SK-N-MC (cell line): ENCODE results near the gene LPAR5.

Source experiments
- EZH2 ChIP-seq: fragments of 200-600 bp; sonication (generic); IDR thresholded peaks from one replicate; pipeline ENCODE4 v1.6.1; 2017; ENCODE audit warnings: antibody characterized with exemption
- FOXP2 ChIP-seq: optimal IDR thresholded peaks from 2 replicates; pipeline ENCODE3; 2011; ENCODE audit warnings: mild to moderate bottlenecking, moderate library complexity; ENCODE audit not compliant: insufficient read depth; ENCODE audit errors: extremely low read length, control extremely low read depth
- POLR2AphosphoS5 ChIP-seq: IDR thresholded peaks from 2 replicates; pipeline ENCODE4 v1.6.1; 2012; ENCODE audit warnings: mild to moderate bottlenecking, low read depth, low read length, borderline replicate concordance

DNA sequence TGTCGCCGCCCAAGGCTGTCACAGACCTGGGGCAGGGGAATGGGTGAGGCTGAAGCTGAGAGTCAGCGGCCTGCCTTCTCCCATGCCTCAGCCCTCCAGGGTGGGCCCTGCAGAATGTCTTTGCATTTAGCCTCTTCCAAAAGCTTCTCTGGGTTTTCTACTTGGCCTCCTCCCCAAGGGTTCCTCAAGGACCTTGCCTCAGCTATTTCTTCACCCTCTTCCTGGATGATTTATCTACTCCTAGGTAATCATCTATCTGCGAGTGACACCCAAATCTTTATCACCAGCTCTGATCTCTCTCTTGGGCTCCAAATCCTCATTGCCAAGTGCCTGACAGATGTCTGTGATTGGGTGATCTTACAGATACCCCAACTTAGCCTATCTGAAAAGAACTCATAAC is 4.7 kb upstream of the LPAR5 start:
- TF ChIP-seq EZH2 = no peak
- no peak for TF ChIP-seq POLR2AphosphoS5
- no peak for TF ChIP-seq FOXP2
